Ishikawa (cell line): ENCODE data around the gene HOXD4.

Experiments
- CEBPB ChIP-seq: IDR thresholded peaks from 2 replicates; pipeline ENCODE4 v1.6.1; 2012
- CREB1 ChIP-seq: IDR thresholded peaks from 2 replicates; pipeline ENCODE4 v1.6.1; 2012; ENCODE audit warnings: low read depth
- EGR1 ChIP-seq: IDR thresholded peaks from 2 replicates; pipeline ENCODE4 v1.6.1; 2012
- EP300 ChIP-seq: IDR thresholded peaks from 2 replicates; pipeline ENCODE4 v1.6.1; 2012; ENCODE audit warnings: borderline replicate concordance
- FOXM1 ChIP-seq: IDR thresholded peaks from 2 replicates; pipeline ENCODE4 v1.6.1; 2012; ENCODE audit warnings: low read depth, borderline replicate concordance
- MAX ChIP-seq: IDR thresholded peaks from 2 replicates; pipeline ENCODE4 v1.6.1; 2012
- NFIC ChIP-seq: IDR thresholded peaks from 2 replicates; pipeline ENCODE4 v1.6.1; 2012
- RAD21 ChIP-seq: IDR thresholded peaks from 2 replicates; pipeline ENCODE4 v1.6.1; 2012; ENCODE audit warnings: low read depth
- REST ChIP-seq: IDR thresholded peaks from 2 replicates; pipeline ENCODE4 v1.6.1; 2012; ENCODE audit warnings: low read depth, mild to moderate bottlenecking
- TAF1 ChIP-seq: IDR thresholded peaks from 2 replicates; pipeline ENCODE4 v1.6.1; 2012; ENCODE audit warnings: low read depth, mild to moderate bottlenecking
- TCF12 ChIP-seq: IDR thresholded peaks from 2 replicates; pipeline ENCODE4 v1.6.1; 2012; ENCODE audit warnings: low read depth
- TEAD4 ChIP-seq: IDR thresholded peaks from 2 replicates; pipeline ENCODE4 v1.6.1; 2012
- USF1 ChIP-seq: IDR thresholded peaks from 2 replicates; pipeline ENCODE4 v1.6.1; 2012
- YY1 ChIP-seq: IDR thresholded peaks from 2 replicates; pipeline ENCODE4 v1.6.1; 2012; ENCODE audit warnings: low read depth
- ZBTB7A ChIP-seq: IDR thresholded peaks from 2 replicates; pipeline ENCODE4 v1.6.1; 2012; ENCODE audit warnings: low read depth

Gene HOXD4

DNA sequence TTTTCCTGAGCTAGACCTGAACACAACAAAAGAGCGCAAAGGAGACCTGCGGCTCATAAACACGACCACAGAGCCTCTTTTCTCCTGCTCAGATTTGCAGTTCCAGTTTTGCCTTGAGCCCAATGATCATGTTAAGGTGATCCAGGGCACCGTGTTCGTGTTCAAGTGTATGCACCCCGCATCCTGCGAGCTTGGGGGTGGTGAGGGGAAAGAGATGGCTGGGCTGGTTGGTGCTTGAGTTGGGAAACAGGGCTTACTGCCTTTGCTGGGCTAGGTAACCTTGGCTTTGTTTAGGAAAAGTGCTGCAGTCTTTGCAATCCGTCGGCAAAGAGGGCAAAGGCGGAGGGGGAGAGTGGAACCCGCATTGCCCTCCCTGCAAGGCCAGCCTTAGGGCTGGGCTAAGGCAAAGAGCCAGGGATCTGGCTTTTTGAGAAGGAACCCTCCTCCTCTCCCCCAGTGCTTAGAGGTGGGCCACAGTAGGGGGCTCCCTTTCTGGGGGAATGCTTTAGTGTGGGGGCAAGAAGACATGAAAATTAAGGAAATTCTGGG is 33.5 kb upstream of the HOXD4 start:
- TF ChIP-seq EP300 (no peak), FOXM1 (no peak), CEBPB (no peak), RAD21 (no peak), MAX (no peak), USF1 (no peak)

GRCh38 chr2:176118601-176119339 is 32.6 kb upstream of the HOXD4 start:
- TF ChIP-seq EGR1 = no peak
- TF ChIP-seq NFIC = no peak
- TF ChIP-seq CREB1 = no peak
- TF ChIP-seq RAD21 = peak; percentile 49
- TF ChIP-seq REST = no peak
- no peak for TF ChIP-seq TCF12

GRCh38 chr2:176120364-176121189 is 30.8 kb upstream of the HOXD4 start:
- no peak for TF ChIP-seq ZBTB7A
- no peak for TF ChIP-seq REST
- no peak for TF ChIP-seq CEBPB
- TF ChIP-seq TAF1 = no peak
- no peak for TF ChIP-seq CREB1
- no peak for TF ChIP-seq FOXM1
- no peak for TF ChIP-seq MAX
- no peak for TF ChIP-seq EP300
- TF ChIP-seq EGR1 = no peak
- TF ChIP-seq TCF12 = no peak
- no peak for TF ChIP-seq NFIC
- TF ChIP-seq YY1 = no peak
- TF ChIP-seq TEAD4 = no peak
- TF ChIP-seq USF1 = no peak
- no peak for TF ChIP-seq RAD21

DNA sequence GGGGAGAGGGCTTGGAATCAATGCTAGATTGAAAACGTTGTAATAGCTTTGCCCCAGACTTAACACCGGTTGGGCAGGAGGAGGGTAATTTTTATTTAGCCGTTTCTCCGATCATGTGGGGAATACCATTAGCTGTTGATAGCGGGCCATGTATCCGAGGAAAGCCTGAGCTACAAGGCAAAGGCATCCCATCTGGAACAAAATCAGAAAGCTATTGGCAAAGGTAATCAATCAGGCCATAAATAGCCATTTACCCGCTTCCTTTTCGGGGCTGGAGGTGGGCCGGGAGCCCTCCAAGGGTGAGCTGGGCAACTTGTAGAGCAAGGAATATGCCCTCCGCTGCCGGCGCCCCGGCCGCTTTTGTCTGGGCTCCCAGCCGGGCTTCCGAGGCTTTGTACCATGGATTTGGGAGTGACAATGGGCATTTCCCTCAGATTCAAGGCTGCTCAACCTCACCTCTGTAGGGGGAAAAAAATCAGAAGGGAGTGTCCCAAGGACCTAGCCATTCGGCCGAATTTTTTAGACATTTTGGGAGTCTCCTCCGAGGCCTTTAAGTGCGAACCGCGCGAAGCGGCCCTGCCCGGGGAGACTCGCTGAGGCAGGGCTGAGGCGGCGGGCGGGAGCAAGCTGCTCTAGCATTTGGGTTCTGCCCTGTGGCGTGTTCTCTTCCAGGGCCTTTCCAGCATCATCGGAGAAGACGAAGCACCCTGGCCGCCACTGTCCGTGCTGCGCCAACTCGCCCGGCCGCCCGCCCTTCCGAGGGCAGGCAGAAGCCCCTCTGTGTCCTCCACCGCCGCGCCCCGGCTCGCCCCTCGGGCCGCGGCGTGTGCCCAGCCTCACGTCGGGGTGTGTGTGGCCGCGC is 29.9 kb upstream of the HOXD4 start:
- TF ChIP-seq EGR1 (no peak), CREB1 (no peak), EP300 (no peak), REST (no peak), CEBPB (no peak), TEAD4 (no peak), YY1 (no peak), TAF1 (no peak), TCF12 (no peak), FOXM1 (no peak), USF1 (no peak), ZBTB7A (no peak), RAD21 (no peak), NFIC (no peak), MAX (no peak)
